NCI-H146 treated with DMSO at 0.1 percent for 48 hours (cell line): ENCODE data around the gene MRPS30.
A peak's percentile ranks its signal among the peaks of the same experiment; 100 is the strongest.
"Not testable (repeated sequence)": the region's sequence is repeated elsewhere in the genome, so short reads cannot be mapped to it uniquely, and the experiment has no call there.

Experiments used
- DNase-seq: peaks from one replicate; lab custom pipeline; 2025; ENCODE audit not compliant: unreplicated experiment; lab: John Stamatoyannopoulos, UW

Gene MRPS30

GRCh38 chr5:44808435-44809214, at the start of gene MRPS30:
MRPS30 (plus strand) TSS chr5:44808947; CDS start chr5:44808963, 16 bp downstream.
- DNase-seq: peak; percentile 99

- DNase-seq: no peak
These were observed 39.4 kb upstream of the MRPS30 start for GRCh38 chr5:44769200-44769876.

DNA sequence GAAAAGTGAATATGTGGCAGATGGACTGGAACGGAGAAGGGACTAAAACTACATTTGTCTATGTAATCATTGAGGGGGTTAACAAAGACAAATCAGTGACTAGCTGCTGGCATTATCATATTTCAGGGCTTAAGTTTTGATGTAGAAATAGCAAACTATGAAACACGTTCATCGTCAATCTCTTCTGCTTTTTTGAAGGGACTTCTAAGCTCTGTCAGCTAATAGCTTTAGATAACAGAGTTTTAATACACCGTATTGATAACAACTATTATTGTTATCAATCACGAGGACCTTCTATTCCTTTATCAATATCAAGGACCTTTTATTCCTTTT, 38.9 kb upstream of the MRPS30 start:
- no peak for DNase-seq

- DNase-seq: no peak
These were observed 37.7 kb upstream of the MRPS30 start for GRCh38 chr5:44770780-44771717.

DNA sequence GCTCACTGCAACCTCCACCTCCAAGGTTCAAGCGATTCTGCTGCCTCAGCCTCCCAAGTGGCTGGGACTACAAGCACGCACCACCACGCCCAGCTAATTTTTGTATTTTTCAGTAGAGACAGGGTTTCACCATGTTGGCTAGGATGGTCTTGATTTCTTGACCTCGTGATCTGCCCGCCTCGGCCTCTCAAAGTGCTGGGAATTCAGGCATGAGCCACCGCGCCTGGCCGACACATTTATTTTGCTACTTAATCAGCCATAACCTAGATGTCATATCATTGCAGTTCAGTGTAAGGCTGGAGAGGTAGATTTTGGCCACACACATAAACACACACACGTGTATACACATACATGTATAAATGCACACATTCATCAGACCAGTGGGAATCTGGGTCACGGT, 36.4 kb upstream of the MRPS30 start:
- DNase-seq: not testable (repeated sequence)

- DNase-seq: peak; percentile 10
These were observed 34.4 kb upstream of the MRPS30 start for GRCh38 chr5:44774279-44774880.

DNA sequence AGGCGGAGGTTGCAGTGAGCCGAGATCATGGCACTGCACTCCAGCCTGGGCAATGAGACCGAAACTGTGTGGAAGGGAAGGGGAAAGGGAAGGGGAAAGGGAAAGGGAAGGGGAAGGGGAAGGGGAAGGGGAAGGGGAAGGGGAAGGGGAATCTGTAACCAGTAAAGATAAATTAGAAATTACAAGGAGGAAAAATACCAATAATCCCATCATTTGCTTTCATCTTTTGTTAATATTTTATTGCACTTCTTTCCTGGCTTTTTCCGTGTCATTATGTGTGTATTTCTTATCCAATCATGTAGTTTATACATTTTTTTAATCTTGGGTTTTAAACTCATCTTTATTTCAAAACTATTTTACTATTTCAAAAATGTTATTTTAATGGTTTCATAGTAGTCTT, 29.6 kb upstream of the MRPS30 start:
- DNase-seq: no peak

GRCh38 chr5:44783634-44784315, 25.0 kb upstream of the MRPS30 start:
- no peak for DNase-seq

DNA sequence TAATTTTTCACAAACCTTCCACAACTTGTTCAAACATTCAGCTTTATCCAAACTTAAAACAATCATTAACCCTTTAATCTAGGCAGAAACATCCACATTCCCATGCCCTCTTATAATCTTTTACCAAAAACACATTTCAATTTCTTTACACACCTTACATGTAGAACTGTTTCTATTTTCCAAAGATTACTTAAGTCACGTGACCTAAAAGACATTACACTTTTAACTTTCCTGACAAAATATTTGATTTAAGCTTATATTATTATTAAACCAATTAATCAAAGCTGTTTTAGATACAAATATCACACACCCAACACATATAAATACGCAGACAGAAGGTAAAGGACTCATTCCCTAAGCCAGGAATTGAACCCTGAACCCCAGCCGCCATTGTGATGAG, 21.0 kb upstream of the MRPS30 start:
- DNase-seq: no peak

DNA sequence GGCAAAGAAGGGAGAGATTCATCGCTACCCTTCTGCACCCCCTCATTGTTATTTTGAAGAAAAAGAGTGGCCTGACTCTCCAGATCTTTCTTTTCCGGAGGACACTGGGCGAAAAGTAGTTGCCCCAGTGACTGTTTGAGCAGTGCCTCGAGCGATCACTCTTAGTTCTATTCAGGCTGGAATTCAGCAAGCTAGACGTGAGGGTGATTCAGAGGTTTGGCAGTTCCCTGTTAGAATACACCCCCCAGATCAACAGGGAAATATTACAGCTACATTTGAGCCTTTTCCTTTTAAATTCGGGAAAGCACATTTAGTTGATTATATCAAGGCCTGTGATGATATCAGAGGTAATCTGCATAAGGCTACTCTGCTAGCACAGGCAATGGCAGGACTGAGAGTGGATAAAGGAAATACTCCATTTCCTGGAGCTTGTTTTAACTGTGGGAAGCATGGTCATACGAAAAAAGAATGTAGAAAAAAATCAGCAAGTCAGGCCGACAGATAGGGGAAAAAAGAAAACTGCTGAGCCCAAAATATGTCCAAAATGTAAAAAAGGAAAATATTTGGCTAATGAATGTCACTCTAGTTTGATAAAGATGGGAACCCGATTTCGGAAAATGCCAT, 19.3 kb upstream of the MRPS30 start:
- DNase-seq: not testable (repeated sequence)

- not testable (repeated sequence) for DNase-seq
These were observed 16.6 kb upstream of the MRPS30 start for GRCh38 chr5:44792031-44792673.

DNA sequence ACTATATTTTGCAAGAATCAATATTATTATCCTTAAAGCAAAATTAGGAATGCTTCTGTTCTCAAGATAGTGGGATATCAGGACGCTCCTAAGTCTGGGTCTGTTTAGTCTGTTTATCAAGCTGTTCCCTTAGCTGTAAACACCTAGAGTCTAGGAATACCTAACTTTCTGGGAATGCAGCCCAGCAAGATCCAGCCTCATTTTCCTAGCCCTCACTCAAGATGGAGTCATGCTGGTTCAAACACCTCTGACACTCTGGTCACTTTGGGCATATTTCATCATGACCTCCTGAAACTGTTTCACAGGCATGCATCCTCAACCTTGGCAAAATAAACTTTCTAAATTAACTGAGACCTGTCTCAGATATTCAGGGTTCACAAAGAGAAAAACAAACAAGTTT, 14.4 kb upstream of the MRPS30 start:
- no peak for DNase-seq

DNA sequence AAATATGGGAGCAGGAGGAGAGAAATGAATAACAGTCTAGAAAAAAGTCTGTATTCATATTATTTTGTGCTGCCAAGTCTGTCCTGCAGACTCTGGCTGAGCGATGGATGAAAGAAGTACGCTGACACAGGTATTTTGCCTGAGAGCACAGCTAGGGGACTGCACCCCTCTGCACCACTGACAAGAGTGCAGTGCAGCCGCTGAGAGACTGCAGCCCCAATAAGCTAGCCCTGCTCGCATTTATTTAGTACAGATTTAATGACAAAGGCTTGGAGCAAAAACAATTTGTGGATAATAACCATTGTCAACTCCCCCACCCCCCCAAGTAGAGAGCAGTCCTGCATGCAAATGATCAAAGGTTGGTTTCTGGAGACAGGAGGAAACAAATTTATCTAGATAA, 13.3 kb upstream of the MRPS30 start:
- no peak for DNase-seq

DNA sequence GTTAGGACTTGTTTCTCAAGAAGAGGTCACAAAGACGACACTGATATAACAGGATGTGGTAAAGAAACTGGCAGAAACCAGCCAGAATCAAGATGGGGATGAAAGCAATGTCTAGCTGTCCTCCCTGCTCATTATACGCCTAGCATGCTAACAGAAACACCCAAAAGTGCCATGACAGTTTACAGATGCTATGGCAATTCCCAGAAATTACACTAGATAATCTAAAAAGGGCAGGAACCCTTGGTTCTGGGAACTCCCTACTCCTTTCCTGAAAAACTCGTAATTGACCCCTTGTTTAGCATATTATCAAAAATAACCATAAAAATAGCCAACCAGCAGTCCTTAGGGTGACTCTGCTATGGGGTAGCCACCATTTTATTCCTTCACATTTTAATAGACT, 10.9 kb upstream of the MRPS30 start:
- no peak for DNase-seq

- DNase-seq: no peak
These were observed 6.8 kb upstream of the MRPS30 start for GRCh38 chr5:44801992-44802391.

- DNase-seq: no peak
These were observed 2.1 kb upstream of the MRPS30 start for GRCh38 chr5:44806608-44807007.

DNA sequence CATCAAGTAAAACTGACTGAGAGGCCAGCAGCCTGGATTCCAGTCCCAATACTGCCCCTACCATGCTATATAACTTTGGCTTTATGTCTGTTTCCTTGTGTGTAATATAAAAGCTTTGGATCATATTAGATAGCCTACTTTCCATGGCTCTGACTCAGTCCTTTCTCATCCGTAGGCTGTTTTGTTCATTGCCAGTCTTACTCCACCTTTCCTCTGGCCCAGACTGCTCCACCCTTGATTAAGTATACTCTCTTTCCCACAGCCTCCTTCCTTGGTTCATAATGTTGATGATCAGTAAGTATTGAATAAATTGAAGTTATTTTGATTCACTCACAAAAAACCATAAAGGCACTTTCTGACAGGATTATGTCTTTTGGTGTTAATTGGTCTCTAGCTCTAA, 1.5 kb upstream of the MRPS30 start:
- no peak for DNase-seq

- DNase-seq: peak; percentile 22
These were observed 638 bp downstream of the MRPS30 start for GRCh38 chr5:44809215-44809955.

DNA sequence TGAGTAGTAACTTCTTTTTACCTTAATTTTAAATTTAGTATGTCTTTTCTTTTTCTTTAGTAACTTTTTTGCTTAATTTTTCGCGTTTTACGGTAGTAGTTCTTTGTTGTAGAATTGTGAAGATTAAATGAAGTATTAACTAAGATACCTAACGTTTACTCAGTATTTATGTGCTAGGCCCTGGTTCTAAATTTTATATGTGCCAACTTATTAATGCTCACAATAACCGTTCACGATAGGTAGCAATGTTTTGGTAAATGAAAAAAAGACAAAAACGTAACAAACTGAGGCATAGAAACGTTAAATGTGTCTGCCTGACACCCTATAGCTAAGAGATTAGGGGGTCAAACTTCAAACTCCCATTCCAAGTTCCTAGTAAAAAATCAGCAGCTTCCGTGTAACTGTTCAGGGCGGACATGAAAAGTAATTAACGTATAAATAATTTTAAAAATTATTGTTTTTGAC, 1.2 kb downstream of the MRPS30 start:
- DNase-seq: no peak
